Upper lobe of left lung (tissue), 4 donors: Measurements from ENCODE around the gene PPFIA3.

Source experiments
- CTCF ChIP-seq, 6 experiments: fragments of 450-650 bp in 4 of 6; fragments of 200-600 bp in 2 of 6; sonication (generic) in 2 of 6; IDR thresholded peaks; one replicate each; pipeline ENCODE4 v1.5.1; 2016 to 2019; ENCODE audit warnings: antibody characterized with exemption in 6 of 6
- POLR2AphosphoS5 ChIP-seq, 2 donors: sonication (generic); formaldehyde crosslinking; IDR thresholded peaks; one replicate each; pipeline ENCODE4 v1.5.1; 2017; ENCODE audit warnings: antibody characterized with exemption in 2 of 2

- no peak for TF ChIP-seq CTCF (IDR thresholded peaks at IDR 0.05)
- TF ChIP-seq POLR2AphosphoS5 (IDR thresholded peaks at IDR 0.05), result no peak
Measured at GRCh38 chr19:49129238-49129583, 9.9 kb downstream of the PPFIA3 start.
